Esophagus squamous epithelium (tissue), 4 donors: ENCODE data around the gene PLEKHB2.

Experiments used
- CTCF ChIP-seq, 6 experiments: fragments of 450-650 bp in 4 of 6; fragments of 200-600 bp in 2 of 6; sonication (generic) in 2 of 6; IDR thresholded peaks; one replicate each; pipeline ENCODE4 v1.5.1; 2016 to 2019; ENCODE audit warnings: antibody characterized with exemption in 6 of 6, mild to moderate bottlenecking in 4 of 6, moderate library complexity in 4 of 6
- POLR2A ChIP-seq, 4 donors: fragments of 450-650 bp; IDR thresholded peaks; one replicate each; pipeline ENCODE4 v1.6.1; 2017; ENCODE audit warnings: antibody characterized with exemption in 4 of 4, mild to moderate bottlenecking in 4 of 4, moderate library complexity in 3 of 4

GRCh38 chr2:131058214-131058843 is 46.8 kb upstream of the PLEKHB2 start:
- TF ChIP-seq CTCF (IDR thresholded peaks at IDR 0.05) (no peak), POLR2A (IDR thresholded peaks at IDR 0.05) (no peak)
